GM12875 (cell line): Measurements from ENCODE around the gene GEMIN7.
"Not testable (repeated sequence)": the region's sequence is repeated elsewhere in the genome, so short reads cannot be mapped to it uniquely, and the experiment has no call there.

Source experiments
- H3K4me3 ChIP-seq: one replicate; pipeline ENCODE4 v1.5.1; 2011; ENCODE audit warnings: low read depth, low read length, control low read depth
- CTCF ChIP-seq: IDR thresholded peaks from 2 replicates; pipeline ENCODE4 v1.5.1; 2011; ENCODE audit warnings: low read depth, mild to moderate bottlenecking, control low read depth, inconsistent platforms, low read length, moderate library complexity, borderline replicate concordance; ENCODE audit not compliant: insufficient read depth

Gene GEMIN7

GRCh38 chr19:45117671-45118070 is 38.6 kb downstream of the GEMIN7 start:
- no peak for TF ChIP-seq CTCF
- H3K4me3 ChIP-seq: no peak overlapping the region

- TF ChIP-seq CTCF: no peak
- H3K4me3 ChIP-seq: no peak overlapping the region
Measured at GRCh38 chr19:45118106-45118505, 39.0 kb downstream of the GEMIN7 start.

- H3K4me3 ChIP-seq: not testable (repeated sequence)
Measured at GRCh38 chr19:45118591-45119355, 39.7 kb downstream of the GEMIN7 start.

GRCh38 chr19:45119582-45119981 is 40.5 kb downstream of the GEMIN7 start:
- no peak overlapping the region for H3K4me3 ChIP-seq
- TF ChIP-seq CTCF: no peak

- H3K4me3 ChIP-seq: no peak overlapping the region
- TF ChIP-seq CTCF: no peak
Measured at GRCh38 chr19:45121827-45122345, 42.8 kb downstream of the GEMIN7 start.

GRCh38 chr19:45122832-45123231 is 43.8 kb downstream of the GEMIN7 start:
- H3K4me3 ChIP-seq: no peak overlapping the region
- TF ChIP-seq CTCF: no peak

GRCh38 chr19:45123440-45123850 is 44.4 kb downstream of the GEMIN7 start:
- no peak for TF ChIP-seq CTCF
- no peak overlapping the region for H3K4me3 ChIP-seq
